HL-60/S4 (cell line): Measurements from ENCODE around the gene QRICH2.
"Not testable (repeated sequence)": the region's sequence is repeated elsewhere in the genome, so short reads cannot be mapped to it uniquely, and the experiment has no call there.

Experiments used
- in situ Hi-C: fragments of 300-500 bp; cut with MboI; formaldehyde crosslinking; loops from 2 replicates; pipeline ENCODE4 v1.14.3; 2022; ENCODE audit warnings: low sequenced_read_pairs

Gene QRICH2

DNA sequence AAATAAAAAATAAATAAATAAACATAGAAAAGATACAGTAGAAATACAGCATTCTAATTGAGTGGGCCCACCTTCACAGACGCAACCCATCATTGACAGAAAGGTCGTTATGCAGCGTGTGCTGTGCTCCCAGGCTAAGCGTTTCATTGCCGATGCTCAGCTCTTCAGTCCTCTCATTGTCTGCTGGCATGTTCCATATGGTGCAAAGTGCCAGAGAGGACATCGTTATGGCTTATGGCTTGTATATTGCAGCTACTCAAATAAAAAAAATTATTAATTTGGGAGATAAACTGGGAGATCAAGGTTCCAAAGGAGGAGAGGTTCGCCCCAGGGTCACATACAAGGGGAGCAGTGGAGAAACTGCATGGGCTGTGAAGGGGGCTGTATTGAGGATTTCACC, 54.2 kb downstream of the QRICH2 start:
- in situ Hi-C loops: no loop called here

DNA sequence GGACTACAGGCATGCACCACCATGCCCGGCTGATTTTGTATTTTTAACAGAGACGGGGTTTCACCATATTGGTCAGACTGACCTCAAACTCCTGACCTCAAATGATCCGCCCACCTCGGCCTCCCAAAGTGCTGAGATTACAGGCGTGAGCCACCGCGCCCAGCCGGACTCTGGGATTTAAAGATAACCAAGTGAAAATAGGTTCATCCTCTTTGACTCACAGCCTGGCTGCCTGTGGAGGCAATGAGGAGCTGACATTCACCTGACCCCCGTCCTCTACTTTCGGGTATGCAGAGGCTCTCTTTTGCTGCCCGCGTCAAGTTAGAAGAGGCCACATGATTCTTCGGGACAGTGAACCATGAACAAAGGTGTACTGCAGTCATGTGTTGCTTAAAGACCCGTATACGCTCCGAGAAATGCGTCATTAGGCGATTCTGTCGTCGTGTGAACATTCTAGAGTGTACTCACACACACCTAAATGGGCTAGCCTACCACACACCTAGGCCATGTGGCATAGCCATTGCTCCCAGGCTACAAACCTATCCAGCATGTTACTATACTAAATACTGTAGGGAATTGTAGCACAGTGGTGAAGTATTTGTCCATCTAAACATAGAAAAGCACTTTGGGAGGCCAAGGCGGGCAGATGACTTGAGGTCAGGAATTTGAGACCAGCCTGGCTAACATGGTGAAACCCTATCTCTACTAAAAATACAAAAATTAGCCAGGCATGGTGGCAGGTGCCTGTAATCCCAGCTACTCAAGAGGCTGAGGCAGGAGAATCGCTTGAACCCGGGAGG, 54.9 kb downstream of the QRICH2 start:
- in situ Hi-C loops: not testable (repeated sequence)

DNA sequence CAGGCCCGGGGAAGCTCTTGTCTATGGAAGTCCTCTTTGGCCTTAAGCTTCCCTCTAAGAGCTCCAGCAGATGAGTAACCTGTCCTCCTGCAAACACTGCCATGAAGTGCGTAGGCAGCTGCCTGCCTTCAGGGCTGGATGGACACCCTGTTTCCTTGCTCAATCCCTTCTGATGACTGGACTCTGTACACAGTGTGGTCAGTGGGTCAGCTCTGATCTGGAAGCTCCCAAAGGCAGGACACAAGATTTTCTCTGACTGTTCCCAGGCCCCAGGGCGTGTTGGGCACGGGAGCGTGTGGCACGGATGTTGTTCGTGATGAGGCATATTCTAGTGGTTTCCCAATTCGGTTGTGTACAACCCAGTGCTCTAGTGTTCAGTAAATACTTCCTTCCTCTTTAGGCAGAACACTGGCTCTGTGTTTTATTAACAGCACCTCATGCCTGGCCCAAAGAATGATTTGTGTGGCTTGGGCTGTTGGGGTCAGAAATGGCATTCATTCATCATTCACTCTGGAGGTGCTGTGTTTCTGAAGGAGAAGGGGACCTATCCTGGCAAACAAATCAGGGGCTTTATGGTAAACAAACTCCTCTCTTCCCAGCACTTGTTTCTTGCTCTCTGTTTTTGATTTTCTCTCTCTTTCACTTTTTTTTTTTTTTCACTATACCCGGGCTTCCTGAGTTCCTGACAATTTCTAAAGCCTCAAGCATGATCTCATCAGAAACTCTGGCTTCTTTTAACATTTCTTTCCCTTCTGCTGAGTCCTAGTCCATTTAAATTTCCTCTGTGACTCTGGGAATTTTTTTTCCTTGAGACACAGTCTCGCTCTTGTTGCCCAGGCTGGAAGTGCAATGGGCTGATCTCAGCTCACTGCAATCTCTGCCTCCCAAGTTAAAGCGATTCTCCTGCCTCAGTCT, 55.8 kb downstream of the QRICH2 start:
- in situ Hi-C loops: no loop called here

DNA sequence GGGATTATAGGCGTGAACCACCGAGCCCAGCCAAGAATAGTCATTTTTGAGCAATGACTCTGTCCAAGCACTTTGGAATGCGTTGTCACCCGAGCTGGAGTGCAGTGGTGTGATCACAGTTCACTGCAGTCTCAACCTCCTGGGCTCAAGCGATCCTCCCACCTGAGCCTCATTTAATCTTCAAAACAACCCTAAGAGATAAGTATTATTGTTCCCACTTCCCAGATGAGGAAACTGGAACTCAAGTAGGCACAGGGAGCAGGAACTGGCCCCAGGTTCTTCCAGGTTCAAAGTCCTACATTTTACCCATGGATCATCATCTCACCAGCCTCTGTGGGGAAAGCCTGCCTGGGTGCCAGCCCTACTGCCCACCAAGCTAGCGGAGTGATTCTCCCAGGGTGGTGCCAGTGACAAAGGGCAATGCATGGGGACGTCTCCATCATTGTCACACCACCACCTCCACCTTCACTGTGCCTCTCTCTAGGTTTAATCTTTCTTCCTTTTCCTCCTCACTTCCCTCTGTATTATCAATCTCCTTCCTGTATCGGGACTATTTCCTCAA, 56.5 kb downstream of the QRICH2 start:
- in situ Hi-C loops: no loop called here

DNA sequence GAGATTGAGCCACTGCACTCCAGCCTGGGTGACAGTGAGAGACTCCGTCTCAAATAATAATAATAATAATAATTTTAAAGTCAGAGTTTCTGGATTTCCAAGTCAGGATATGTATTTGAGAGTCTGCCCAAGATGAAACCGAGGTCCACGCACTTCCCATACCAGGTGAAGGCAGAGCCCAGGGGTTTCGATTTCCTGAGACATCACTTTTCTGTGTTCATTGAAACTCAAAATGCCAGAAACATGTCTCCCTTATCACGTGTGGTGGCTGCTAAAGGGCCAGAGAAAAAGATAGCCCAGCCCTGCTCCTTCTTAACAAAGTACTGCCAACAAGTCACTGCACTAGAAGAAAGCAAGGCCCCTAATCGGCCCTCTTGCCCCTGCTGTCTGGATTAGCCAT, 57.9 kb downstream of the QRICH2 start:
- in situ Hi-C loops: no loop called here

DNA sequence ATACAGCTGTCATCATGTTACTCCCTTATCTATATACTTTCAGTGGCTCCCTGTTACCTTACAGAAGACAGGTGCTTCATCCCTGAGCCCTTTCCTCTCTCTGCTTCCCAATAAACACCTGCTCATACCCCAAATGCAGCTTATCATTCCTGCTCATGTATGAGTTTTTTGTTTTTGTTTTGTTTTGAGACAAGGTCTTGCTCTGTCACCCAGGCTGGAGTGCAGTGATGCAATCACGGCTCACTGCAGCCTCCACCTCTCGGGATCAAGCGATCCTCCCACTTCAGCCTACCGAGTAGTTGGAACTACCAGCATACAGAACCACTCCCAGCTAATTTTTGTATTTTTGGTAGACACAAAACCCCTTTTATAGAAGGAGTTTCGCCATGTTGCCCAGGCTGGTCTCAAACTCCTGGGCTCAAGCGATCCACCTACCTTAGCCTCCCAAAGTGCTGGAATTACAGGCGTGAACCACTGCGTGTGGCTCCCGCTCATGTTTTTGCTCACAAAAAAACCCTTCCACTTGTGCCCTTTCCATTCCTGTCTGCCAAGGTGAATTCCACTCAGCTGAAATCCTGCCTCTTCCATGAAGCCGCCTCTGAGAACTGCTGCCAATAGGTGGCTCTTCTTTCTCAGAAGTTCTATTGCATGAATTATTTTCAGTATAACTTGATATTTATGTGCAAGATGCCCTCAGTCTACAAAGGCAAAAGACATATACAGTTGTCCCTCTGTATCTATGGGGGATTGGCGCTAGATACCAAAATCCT, 59.9 kb downstream of the QRICH2 start:
- in situ Hi-C loops: no loop called here

DNA sequence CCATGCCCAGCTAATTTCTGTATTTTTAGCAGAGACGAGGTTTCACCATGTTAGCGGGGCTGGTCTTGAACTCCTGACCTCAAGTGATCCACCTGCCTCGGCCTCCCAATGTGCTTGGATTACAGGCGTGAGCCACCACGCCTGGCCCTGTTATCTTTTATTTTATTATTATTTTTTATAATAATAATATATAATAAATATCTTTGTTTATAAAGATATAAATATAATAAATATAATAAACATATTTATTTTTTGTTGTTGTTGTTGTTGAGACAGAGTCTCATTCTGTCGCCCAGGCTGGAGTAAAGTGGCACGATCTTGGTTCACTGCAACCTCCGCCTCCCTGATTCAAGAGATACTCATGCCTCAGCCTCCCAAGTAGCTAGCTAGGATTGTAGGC, 60.8 kb downstream of the QRICH2 start:
- in situ Hi-C loops: no loop called here

DNA sequence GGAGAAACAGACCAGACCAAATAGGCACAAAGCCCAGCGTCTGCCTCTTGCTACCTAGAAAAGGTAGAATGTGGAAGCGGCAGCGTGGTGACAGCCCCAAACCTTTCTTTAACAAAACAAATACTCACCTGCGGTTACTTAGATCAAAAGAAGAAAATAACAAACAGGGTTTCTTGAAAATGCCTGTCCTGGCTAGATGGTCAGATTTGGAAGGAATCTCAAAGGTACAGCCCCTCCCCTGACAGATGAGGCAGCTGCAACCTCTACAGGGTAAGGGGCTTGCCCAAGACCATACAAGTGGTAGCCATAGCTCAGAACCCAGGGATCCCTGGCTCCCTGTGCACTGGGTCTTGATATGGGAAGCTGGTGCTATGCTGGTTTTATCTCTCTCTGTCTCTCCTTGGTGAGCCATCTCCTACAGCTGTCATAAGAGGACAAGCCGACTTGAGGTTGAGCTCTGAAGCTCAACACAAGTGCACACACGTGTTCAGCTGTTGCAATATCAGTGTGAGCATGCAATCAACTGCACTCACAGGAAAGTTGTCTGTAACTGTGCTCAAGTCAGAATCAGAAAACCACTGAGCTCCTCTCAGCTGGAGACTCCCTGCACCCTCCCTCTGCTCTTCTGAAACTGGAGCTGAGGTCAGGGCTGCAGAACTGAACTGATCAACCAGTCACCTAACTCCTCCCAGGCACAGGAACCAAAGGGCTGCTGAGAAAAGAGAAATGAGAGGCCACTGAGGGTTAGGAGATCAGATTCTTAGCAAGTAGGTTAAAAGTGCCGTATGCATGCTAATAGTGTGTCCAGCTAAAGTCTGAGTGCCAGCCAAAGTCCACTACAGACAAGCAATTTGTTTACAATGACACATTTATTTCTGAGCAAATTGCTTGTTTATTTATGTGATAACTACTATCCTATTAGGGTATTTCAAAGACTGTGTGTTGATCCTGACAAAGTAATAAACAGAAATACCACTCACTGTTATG, 61.7 kb downstream of the QRICH2 start:
- in situ Hi-C loops: no loop called here

DNA sequence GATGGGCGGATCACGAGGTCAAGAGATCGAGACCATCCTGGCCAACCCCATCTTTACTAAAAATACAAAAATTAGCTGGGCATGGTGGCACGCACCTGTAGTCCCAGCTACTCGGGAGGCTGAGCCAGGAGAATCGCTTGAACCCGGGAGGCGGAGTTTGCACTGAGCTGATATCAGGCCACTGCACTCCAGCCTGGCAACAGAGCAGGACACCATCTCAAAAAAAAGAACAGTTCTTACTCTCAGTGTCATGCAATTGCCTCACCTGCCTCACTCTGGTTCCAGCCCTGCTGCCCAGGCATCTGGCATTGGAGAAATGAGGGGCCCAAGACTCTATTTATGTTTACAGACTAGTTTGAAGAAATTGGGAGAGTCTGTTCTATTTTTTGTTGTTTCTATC, 63.4 kb downstream of the QRICH2 start:
- in situ Hi-C loops: not testable (repeated sequence)

DNA sequence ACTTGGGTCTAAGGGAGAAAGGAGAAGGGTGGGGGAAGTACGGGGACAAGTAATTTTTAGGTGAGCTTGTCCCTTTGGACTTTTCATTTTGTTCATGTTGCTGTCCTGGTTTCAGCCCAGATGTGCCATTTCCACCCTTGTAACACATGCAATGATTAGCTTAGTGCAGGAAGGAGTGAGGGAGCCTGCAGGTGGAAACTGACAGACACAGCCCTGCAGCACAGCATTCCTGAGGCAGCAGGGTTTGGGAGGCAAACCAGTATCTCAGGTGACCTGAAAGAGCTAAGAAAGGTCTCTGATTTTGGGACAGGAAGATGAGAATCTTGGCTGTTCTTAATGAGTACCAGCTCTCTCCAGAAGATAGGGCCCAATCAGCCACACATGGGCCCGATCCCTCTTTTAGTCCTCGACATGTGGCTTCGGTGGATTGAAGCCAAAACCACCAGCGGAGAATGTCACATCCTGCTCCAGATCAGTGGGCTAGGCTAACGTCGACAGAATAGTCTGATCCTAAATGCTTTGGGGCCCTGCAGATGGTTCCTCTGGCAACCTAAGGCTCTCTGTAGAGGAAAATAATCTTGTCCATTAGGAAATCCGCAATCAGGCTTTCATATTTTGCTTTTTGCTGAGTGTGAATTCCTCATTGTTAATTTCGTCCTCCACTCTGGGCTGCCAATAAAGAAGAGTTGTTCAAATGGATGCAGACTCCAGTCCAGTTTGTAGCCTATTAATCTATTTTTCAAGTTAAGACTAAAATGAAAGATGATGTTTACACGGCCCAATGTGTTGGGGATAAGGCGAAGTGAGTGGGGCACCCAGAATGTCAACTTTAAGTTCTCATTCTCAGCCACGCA, 64.0 kb downstream of the QRICH2 start:
- in situ Hi-C loops: no loop called here

DNA sequence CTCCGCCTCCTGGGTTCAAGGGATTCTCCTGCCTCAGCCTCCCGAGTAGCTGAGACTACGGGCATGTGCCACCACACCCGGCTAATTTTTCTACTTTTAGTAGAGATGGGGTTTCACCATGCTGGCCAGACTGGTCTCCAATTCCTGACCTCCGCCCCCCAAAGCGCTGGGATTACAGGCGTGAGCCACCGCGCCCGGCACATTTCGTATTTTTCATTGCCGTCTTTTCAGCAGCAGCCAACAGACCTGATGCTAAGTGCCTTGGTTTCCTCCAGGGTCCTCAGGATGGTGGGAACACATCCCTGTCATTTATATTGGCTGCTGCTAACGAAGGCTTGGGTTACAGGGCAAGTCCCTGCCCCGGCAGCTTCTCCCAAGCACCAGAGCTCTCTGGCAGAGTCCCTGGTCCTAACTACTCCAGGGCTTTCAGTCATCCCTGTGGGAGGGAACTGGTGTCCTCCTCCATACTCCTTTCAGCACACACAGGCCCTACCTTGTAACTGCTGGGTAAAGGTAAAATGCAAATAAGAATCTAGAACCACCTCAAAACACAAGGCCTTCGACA, 66.3 kb downstream of the QRICH2 start:
- in situ Hi-C loops: no loop called here

DNA sequence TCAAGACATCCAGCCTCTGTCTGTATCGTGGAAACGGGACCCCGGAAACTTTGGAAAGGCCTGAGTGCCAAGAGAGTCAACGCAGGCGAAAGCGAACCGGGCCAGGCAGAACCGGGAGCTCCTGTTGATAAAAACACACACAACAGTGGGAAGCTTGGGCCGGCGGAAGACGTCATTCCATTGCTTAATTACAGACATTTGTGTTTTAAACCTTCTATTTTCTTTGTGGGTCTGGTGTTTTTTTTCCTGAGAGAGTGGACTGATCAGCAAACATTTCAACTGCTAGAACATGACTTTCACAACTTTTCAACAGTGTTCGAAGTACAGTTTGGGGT, 66.9 kb downstream of the QRICH2 start:
- in situ Hi-C loops: no loop called here

DNA sequence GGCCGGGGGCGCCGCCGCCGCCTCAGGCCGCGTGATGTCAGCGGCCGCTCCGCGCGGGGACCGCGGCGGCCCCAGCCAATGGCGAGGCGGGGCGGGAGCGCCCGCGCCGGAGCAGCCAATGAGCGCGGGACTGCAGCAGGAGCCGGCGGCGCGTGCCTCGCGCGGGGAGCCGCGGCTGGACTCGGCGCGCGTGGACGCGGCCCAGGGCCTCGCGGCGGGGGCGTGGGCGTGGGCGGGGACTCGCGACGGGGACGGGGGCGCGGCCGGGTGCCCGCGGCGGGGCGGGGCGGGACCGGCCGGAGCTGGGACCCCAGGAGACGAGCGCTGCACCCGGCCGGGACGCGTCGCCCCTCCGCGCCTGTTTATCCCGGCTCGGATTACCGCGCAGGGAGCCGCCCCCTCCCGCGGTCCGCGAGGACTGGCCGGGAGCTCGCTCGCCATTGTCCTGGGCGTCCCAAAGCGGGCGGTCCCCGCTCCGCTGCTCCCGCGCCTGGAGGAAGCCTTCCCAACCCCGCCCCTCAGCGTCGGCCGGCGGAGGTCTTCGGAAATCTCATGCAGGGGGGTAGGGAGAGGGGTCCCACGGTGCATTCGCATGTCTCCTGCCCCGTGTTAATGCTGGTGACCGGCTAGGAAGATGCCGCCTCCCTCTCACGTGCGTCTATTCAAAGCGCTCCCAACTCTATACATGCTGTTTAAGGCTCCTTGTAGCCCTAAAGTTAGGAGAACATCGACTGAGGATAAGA, 67.4 kb downstream of the QRICH2 start, which contains the start of gene RNF157:
TSS of gene RNF157 (minus strand) at position 33 of the 743 bp plus-strand sequence. CDS start 253 bp downstream, outside the sequence.
- in situ Hi-C loops: no loop called here

DNA sequence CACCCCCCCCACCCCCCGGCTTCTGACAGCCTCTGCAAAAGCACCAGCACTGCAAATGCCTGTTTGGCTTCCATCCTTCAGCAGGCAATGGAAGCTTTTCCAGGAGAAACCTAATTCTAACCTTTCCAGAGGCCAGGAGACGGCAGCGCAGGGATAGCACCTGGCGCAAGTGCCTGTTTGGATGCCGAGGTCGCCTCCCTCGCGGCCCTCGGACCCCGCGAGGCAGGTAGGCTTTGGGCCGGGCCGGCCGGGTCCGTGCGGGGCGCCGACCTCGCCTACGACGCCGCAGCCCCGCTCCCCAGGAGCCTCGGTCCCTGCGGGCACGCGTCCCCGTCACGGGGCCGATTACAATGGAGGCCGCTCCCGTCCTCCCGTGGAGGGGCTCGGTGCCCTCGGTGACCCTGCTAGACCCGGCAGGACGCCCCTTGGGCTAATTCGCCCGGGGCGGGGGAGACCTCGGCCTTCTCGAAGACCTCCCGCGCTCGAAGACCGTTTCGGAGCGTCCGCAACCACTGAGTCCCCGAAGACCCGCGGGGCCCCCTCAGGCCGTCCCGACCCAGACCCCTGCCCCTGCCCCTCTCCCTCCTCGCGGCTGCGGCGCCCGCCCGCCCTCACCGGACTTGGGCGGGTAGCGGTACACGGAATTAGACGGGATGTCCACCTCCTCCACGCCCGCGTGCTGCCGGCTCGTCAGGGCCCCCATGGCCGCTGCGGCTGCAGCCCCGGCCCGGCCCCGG, 68.4 kb downstream of the QRICH2 start:
- in situ Hi-C loops: no loop called here

DNA sequence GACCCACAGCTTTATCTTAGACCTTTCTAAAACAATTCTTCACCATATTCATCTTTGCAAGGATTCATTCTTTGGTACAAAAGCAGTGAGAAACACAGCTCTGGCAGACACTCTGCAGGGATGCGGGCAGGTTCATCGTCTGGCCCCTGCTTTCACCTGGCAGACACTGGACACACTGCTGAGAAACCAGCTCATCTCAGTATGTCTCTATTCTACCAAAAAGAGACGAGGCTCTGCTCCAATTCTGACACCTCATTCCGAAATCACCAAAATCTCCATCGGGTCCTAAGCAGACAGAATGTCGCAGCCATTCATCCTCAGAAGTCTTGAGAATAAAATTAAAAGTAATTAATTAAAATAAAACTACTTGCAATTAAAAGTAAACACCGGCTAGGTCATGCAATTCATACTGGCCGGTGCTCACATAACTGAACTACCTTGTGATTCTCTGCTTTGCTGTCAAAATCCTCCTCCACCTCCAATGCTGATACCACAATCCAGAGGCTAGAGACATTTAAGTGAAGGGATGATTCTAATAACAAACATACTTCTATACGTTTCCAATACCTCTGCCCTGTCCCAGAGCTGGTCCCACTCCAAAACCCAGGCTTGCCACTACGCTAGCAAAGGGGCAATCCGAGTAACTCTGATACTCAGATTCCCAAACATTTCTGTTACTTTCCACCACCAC, 69.1 kb downstream of the QRICH2 start:
- in situ Hi-C loops: no loop called here

DNA sequence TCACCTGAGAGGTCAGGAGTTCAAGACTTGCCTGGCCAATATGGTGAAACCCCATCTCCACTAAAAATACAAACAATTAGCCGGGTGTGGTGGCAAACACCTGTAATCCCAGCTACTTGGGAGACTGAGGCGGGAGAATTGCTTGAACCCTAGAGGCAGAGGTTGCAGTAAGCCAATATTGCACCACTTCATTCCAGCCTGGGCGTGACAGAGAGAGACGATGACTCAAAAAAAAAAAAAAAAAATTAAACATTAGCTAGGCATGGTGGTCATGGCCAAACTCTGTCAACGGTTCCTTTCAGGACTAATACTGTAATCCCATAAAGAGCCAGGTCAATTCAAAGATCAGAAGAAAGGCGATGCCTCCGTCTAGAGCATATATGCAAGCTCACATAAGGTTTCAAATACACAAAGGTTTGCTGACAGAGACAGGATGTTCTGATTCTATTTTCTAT, 70.2 kb downstream of the QRICH2 start:
- in situ Hi-C loops: no loop called here
